ENCODE results near the gene ERN2. TPM values are rescaled to one million over a fixed set of nuclear protein-coding genes. Genes with fewer than 3 reads are reported as not detected.
"Not testable (repeated sequence)": the region's sequence is repeated elsewhere in the genome, so short reads cannot be mapped to it uniquely, and the experiment has no call there.

ERN2 gene
- total RNA-seq: not detected in 2 replicates

GRCh38 chr16:23712976-23713375 is at the start of gene ERN2:
ERN2 (minus strand) TSS chr16:23713222; CDS start chr16:23713187, 35 bp downstream.
- DNase-seq (ENCODE audit: low read depth, low spot score): no peak

- no peak for DNase-seq (ENCODE audit: low read depth, low spot score)
Measured at GRCh38 chr16:23757937-23758619, 45.1 kb upstream of the ERN2 start.

GRCh38 chr16:23757116-23757515 is 44.1 kb upstream of the ERN2 start:
- no peak for DNase-seq (ENCODE audit: low read depth, low spot score)

GRCh38 chr16:23755484-23755809 is 42.4 kb upstream of the ERN2 start:
- DNase-seq (ENCODE audit: low read depth, low spot score): no peak

- DNase-seq (ENCODE audit: low read depth, low spot score): no peak
Measured at GRCh38 chr16:23754594-23755483, 41.8 kb upstream of the ERN2 start, which contains the start of gene CHP2. CHP2 (plus strand) TSS chr16:23755026; CDS start chr16:23755050, 24 bp downstream.

GRCh38 chr16:23753908-23754593 is 41.0 kb upstream of the ERN2 start:
- DNase-seq (ENCODE audit: low read depth, low spot score): no peak

- DNase-seq (ENCODE audit: low read depth, low spot score): not testable (repeated sequence)
Measured at GRCh38 chr16:23751053-23751452, 38.0 kb upstream of the ERN2 start.

- no peak for DNase-seq (ENCODE audit: low read depth, low spot score)
Measured at GRCh38 chr16:23748630-23749029, 35.6 kb upstream of the ERN2 start.

- no peak for DNase-seq (ENCODE audit: low read depth, low spot score)
Measured at GRCh38 chr16:23745263-23745662, 32.2 kb upstream of the ERN2 start.

- no peak for DNase-seq (ENCODE audit: low read depth, low spot score)
Measured at GRCh38 chr16:23742766-23743165, 29.7 kb upstream of the ERN2 start.

GRCh38 chr16:23741675-23742303 is 28.8 kb upstream of the ERN2 start:
- no peak for DNase-seq (ENCODE audit: low read depth, low spot score)

- no peak for DNase-seq (ENCODE audit: low read depth, low spot score)
Measured at GRCh38 chr16:23739516-23739915, 26.5 kb upstream of the ERN2 start.

- not testable (repeated sequence) for DNase-seq (ENCODE audit: low read depth, low spot score)
Measured at GRCh38 chr16:23737423-23738028, 24.5 kb upstream of the ERN2 start.

- DNase-seq (ENCODE audit: low read depth, low spot score): no peak
Measured at GRCh38 chr16:23734176-23734893, 21.3 kb upstream of the ERN2 start.

GRCh38 chr16:23729503-23730424 is 16.7 kb upstream of the ERN2 start:
- no peak for DNase-seq (ENCODE audit: low read depth, low spot score)

GRCh38 chr16:23728112-23728477 is 15.1 kb upstream of the ERN2 start:
- no peak for DNase-seq (ENCODE audit: low read depth, low spot score)

GRCh38 chr16:23726710-23727109 is 13.7 kb upstream of the ERN2 start:
- no peak for DNase-seq (ENCODE audit: low read depth, low spot score)

- DNase-seq (ENCODE audit: low read depth, low spot score): no peak
Measured at GRCh38 chr16:23724785-23725131, 11.7 kb upstream of the ERN2 start.

- DNase-seq (ENCODE audit: low read depth, low spot score): no peak
Measured at GRCh38 chr16:23724096-23724784, 11.2 kb upstream of the ERN2 start.

Data from pulmonary artery endothelial cell (primary cell).